Natural killer cell (primary cell): Measurements from ENCODE around the gene CATSPERE. TPM values are rescaled to one million over a fixed set of nuclear protein-coding genes. Genes with fewer than 3 reads are reported as not detected.
A peak's percentile ranks its signal among the peaks of the same experiment; 100 is the strongest.

Source experiments
- ATAC-seq, 3 donors: fragments of 150-1000 bp in 2 of 3; fragments of 200-7000 bp in 1 of 3; cut with Tn5 transposase; 1 replicate in 1 of 3; 2 replicates in 2 of 3; pipeline ENCODE4 v1.10.0; 2021; ENCODE audit warnings: mild to moderate bottlenecking in 2 of 3, moderate library complexity in 2 of 3
- DNase-seq, 2 donors: peaks; one replicate each; pipeline versions ENCODE4 v3.0.0 to v3.0.0-alpha.2; 2013 to 2021; ENCODE audit warnings: mixed read lengths in 1 of 2
- H3K27ac ChIP-seq: one replicate; pipeline ENCODE4 v1.5.1; 2013; ENCODE audit warnings: mild to moderate bottlenecking, low read length
- H3K27me3 ChIP-seq: one replicate; pipeline ENCODE4 v1.6.1; 2013; ENCODE audit warnings: low read length; ENCODE audit not compliant: control insufficient read depth, insufficient read depth
- H3K36me3 ChIP-seq: one replicate; pipeline ENCODE4 v1.6.1; 2013; ENCODE audit warnings: low read length; ENCODE audit not compliant: control insufficient read depth, insufficient read depth
- H3K4me1 ChIP-seq: one replicate; pipeline ENCODE4 v1.6.1; 2013; ENCODE audit warnings: low read length; ENCODE audit not compliant: control insufficient read depth, insufficient read depth
- H3K4me3 ChIP-seq: one replicate; pipeline ENCODE4 v1.5.1; 2013; ENCODE audit warnings: low read length
- H3K9me3 ChIP-seq: one replicate; pipeline ENCODE4 v1.6.1; 2013; ENCODE audit warnings: low read length; ENCODE audit not compliant: control insufficient read depth, insufficient read depth
- H3K27ac Mint-ChIP-seq, 2 donors: one replicate each; pipeline ENCODE4 v1.8.0; 2022; ENCODE audit warnings: mild to moderate bottlenecking in 2 of 2, mixed read lengths in 2 of 2, moderate library complexity in 1 of 2
- H3K27me3 Mint-ChIP-seq, 2 donors: one replicate each; pipeline ENCODE4 v1.8.0; 2022; ENCODE audit warnings: low read depth in 2 of 2, mixed read lengths in 2 of 2
- H3K36me3 Mint-ChIP-seq: one replicate; pipeline ENCODE4 v1.8.0; 2022; ENCODE audit warnings: mixed read lengths
- H3K4me1 Mint-ChIP-seq, 2 donors: one replicate each; pipeline ENCODE4 v1.8.0; 2022; ENCODE audit warnings: mixed read lengths in 2 of 2
- H3K4me3 Mint-ChIP-seq: one replicate; pipeline ENCODE4 v1.8.0; 2022; ENCODE audit warnings: mild to moderate bottlenecking, moderate library complexity, mixed read lengths
- H3K9me3 Mint-ChIP-seq, 2 donors: one replicate each; pipeline ENCODE4 v1.8.0; 2022; ENCODE audit warnings: mixed read lengths in 2 of 2
- WGBS: methylation state at CpG from one replicate; pipeline ENCODE4 v1.1.7; 2013; ENCODE audit warnings: missing lambda C conversion rate; ENCODE audit not compliant: insufficient coverage; 5-methylcytosine and 5-hydroxymethylcytosine counted together
- intact Hi-C: fragments of 100-400 bp; cut with micrococcal nuclease; formaldehyde crosslinking; loops from one replicate; pipeline ENCODE4 v1.14.2; 2022
- total RNA-seq, 4 donors: library from RNA; stranded (reverse); fragments of 120-200 nt in 1 of 4; gene quantifications; one replicate each; pipeline versions ENCODE4 v1.2.3 to v1.2.4, GENCODE V29; 2013 to 2022
- TF ChIP-seq, protein P1 (sequence below): fragments of 200-600 bp; IDR thresholded peaks from one replicate; pipeline ENCODE4 v1.8.0; 2022; ENCODE audit warnings: antibody characterized with exemption

CATSPERE gene
- total RNA-seq, 3 donors from 2014 or later (not counting 1 experiment from before 2014, with no cell fraction given), result 0.79 to 1.4 (median 0.80) TPM

- peaks cover 0 to 4% of the 10 kb centered on the region in 2 donors for H3K27me3 Mint-ChIP-seq
- intact Hi-C loops, result loop anchor here (1.0 to 2.0 kb wide), 6 partner anchors 182 to 1398 kb away; partner anchors contain the start of genes CEP170 and COX20
- H3K4me3 Mint-ChIP-seq, result peak within 1 kb of the TSS; percentile 77
- DNase-seq (peak; percentile 96 to 99), ATAC-seq (peak; percentile 88 to 96 (median 88))
- Histone ChIP-seq H3K27ac (peak within 1 kb of the TSS; percentile 76), H3K9me3 (no peaks in the 10 kb centered on the region), H3K27me3 (no peaks in the 10 kb centered on the region), H3K4me1 (peaks cover 14% of the 10 kb centered on the region), H3K4me3 (peak within 1 kb of the TSS; percentile 90), H3K36me3 (peaks cover 5% of the 10 kb centered on the region)
- H3K9me3 Mint-ChIP-seq, result no peaks in the 10 kb centered on the region
- TF ChIP-seq, protein P1, sequence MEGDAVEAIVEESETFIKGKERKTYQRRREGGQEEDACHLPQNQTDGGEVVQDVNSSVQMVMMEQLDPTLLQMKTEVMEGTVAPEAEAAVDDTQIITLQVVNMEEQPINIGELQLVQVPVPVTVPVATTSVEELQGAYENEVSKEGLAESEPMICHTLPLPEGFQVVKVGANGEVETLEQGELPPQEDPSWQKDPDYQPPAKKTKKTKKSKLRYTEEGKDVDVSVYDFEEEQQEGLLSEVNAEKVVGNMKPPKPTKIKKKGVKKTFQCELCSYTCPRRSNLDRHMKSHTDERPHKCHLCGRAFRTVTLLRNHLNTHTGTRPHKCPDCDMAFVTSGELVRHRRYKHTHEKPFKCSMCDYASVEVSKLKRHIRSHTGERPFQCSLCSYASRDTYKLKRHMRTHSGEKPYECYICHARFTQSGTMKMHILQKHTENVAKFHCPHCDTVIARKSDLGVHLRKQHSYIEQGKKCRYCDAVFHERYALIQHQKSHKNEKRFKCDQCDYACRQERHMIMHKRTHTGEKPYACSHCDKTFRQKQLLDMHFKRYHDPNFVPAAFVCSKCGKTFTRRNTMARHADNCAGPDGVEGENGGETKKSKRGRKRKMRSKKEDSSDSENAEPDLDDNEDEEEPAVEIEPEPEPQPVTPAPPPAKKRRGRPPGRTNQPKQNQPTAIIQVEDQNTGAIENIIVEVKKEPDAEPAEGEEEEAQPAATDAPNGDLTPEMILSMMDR, result peak; percentile 48
- peaks cover 6% of the 10 kb centered on the region for H3K36me3 Mint-ChIP-seq
- H3K27ac Mint-ChIP-seq, result peak within 1 kb of the TSS in 1 of 2 donors; percentile 75
- H3K4me1 Mint-ChIP-seq, result peaks cover 18 to 21% of the 10 kb centered on the region in 2 donors
- under 1% methylated on average over 81 of the region's 81 CpGs for WGBS
These were observed 191.8 kb downstream of the CATSPERE start, which contains the start of gene DESI2 for GRCh38 chr1:244652623-244653438. TSS of gene DESI2 (plus strand) at chr1:244653126. CDS start at chr1:244653314, 188 bp downstream.

- Mint-ChIP-seq H3K4me1 (peaks cover 19 to 29% of the 10 kb centered on the region in 2 donors), H3K4me3 (no peak overlapping the region), H3K27ac (no peak overlapping the region), H3K27me3 (peaks cover 0 to 4% of the 10 kb centered on the region in 2 donors), H3K9me3 (no peaks in the 10 kb centered on the region), H3K36me3 (peaks cover 6% of the 10 kb centered on the region)
- peak overlapping the region; percentile 90 for H3K4me3 ChIP-seq
- intact Hi-C loops, result loop anchor here (1.0 to 2.0 kb wide), 2 partner anchors 316 to 329 kb away; a partner anchor contains a TSS
- no peak for ATAC-seq
- peak in 1 of 2 donors; percentile 31 for DNase-seq
- peaks cover 14% of the 10 kb centered on the region for H3K4me1 ChIP-seq
- under 1% methylated on average over 32 of the region's 34 CpGs for WGBS
- no peaks in the 10 kb centered on the region for H3K9me3 ChIP-seq
- H3K27me3 ChIP-seq, result no peaks in the 10 kb centered on the region
- TF ChIP-seq, protein P1, result peak; percentile 6
- peak overlapping the region; percentile 76 for H3K27ac ChIP-seq
- H3K36me3 ChIP-seq, result peaks cover 5% of the 10 kb centered on the region
These were observed 192.5 kb downstream of the CATSPERE start for GRCh38 chr1:244653439-244654107.

- Histone ChIP-seq H3K9me3 (no peaks in the 10 kb centered on the region), H3K27me3 (no peaks in the 10 kb centered on the region), H3K27ac (no peak overlapping the region), H3K4me1 (peaks cover 14% of the 10 kb centered on the region), H3K36me3 (peaks cover 5% of the 10 kb centered on the region), H3K4me3 (peak overlapping the region; percentile 90)
- ATAC-seq (no peak), DNase-seq (peak in 1 of 2 donors; percentile 16)
- WGBS, result 13% methylated on average over 7 of the region's 8 CpGs
- TF ChIP-seq, protein P1, result no peak
- Mint-ChIP-seq H3K9me3 (no peaks in the 10 kb centered on the region), H3K27ac (no peak overlapping the region), H3K4me1 (peaks cover 22 to 34% of the 10 kb centered on the region in 2 donors), H3K4me3 (no peak overlapping the region), H3K27me3 (peaks cover 0 to 4% of the 10 kb centered on the region in 2 donors), H3K36me3 (peaks cover 6% of the 10 kb centered on the region)
- intact Hi-C loops, result no loop called here
These were observed 193.3 kb downstream of the CATSPERE start for GRCh38 chr1:244654108-244655038.
